ENCODE results near the gene CD68.
"Not testable (repeated sequence)": the region's sequence is repeated elsewhere in the genome, so short reads cannot be mapped to it uniquely, and the experiment has no call there.

CD68 gene

GRCh38 chr17:7615265-7615747 lies 35.9 kb downstream of the CD68 start:
- no peak for DNase-seq (ENCODE audit: extremely low spot score)
- ChIA-PET POLR2A (interaction anchor here (0.6 to 1.2 kb wide), 6 partner anchors 11 to 130 kb away, joined by 3 to 6 read pairs (median 4); partner anchors contain the start of genes MPDU1, POLR2A, SAT2 and TP53), CTCF (interaction anchor here (1.0 to 9.0 kb wide), 8 partner anchors 9 to 324 kb away, joined by 3 to 68 read pairs (median 5); partner anchors contain the start of genes SAT2, SHBG, TP53 and WRAP53)
- TF ChIP-seq, protein P1, sequence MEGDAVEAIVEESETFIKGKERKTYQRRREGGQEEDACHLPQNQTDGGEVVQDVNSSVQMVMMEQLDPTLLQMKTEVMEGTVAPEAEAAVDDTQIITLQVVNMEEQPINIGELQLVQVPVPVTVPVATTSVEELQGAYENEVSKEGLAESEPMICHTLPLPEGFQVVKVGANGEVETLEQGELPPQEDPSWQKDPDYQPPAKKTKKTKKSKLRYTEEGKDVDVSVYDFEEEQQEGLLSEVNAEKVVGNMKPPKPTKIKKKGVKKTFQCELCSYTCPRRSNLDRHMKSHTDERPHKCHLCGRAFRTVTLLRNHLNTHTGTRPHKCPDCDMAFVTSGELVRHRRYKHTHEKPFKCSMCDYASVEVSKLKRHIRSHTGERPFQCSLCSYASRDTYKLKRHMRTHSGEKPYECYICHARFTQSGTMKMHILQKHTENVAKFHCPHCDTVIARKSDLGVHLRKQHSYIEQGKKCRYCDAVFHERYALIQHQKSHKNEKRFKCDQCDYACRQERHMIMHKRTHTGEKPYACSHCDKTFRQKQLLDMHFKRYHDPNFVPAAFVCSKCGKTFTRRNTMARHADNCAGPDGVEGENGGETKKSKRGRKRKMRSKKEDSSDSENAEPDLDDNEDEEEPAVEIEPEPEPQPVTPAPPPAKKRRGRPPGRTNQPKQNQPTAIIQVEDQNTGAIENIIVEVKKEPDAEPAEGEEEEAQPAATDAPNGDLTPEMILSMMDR (IDR thresholded peaks at IDR 0.05; ENCODE audit: control extremely low read depth, extremely low read depth, low read depth, missing control alignments): no peak

- TF ChIP-seq, protein P1 (IDR thresholded peaks at IDR 0.05; ENCODE audit: control extremely low read depth, extremely low read depth, low read depth, missing control alignments): no peak
- ChIA-PET POLR2A (no interaction called here), CTCF (interaction anchor here (0.8 to 9.0 kb wide), 2 partner anchors 12 to 69 kb away, joined by 3 to 68 read pairs; partner anchors contain the start of genes SAT2 and SHBG)
- DNase-seq (ENCODE audit: extremely low spot score): no peak
Observed at GRCh38 chr17:7618608-7619007, 39.2 kb downstream of the CD68 start.

GRCh38 chr17:7620835-7621234 lies 41.4 kb downstream of the CD68 start:
- ChIA-PET CTCF (interaction anchor here (2.2 kb wide), 1 partner anchor 106 kb away, joined by 6 read pairs; no protein-coding TSS in a partner anchor), POLR2A (no interaction called here)
- TF ChIP-seq, protein P1 (IDR thresholded peaks at IDR 0.05; ENCODE audit: control extremely low read depth, extremely low read depth, low read depth, missing control alignments): no peak
- no peak for DNase-seq (ENCODE audit: extremely low spot score)

DNA sequence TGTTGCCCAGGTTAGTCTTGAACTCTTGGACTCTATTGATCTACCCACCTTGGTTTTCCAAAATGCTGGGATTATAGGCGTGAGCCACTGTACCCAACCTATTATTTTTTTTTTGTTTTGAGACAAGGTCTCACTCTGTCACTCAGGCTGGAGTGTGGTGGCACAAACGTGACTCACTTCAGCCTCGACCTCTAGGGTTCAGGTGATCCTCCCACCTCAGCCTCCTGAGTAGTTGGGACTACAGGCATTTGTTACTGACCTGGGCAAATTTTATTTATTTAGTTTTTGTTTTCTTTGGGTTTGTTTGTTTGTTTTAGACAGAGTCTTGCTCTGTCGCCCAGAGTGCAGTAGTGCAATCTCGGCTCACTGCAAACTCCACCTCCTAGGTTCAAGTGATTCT lies 44.2 kb downstream of the CD68 start:
- no peak for DNase-seq (ENCODE audit: extremely low spot score)
- ChIA-PET POLR2A (no interaction called here), CTCF (interaction anchor here (1.3 to 1.5 kb wide), 2 partner anchors 9 kb away, joined by 4 to 5 read pairs; partner anchors contain the start of gene FXR2)
- TF ChIP-seq, protein P1 (IDR thresholded peaks at IDR 0.05; ENCODE audit: control extremely low read depth, extremely low read depth, low read depth, missing control alignments): no peak

DNA sequence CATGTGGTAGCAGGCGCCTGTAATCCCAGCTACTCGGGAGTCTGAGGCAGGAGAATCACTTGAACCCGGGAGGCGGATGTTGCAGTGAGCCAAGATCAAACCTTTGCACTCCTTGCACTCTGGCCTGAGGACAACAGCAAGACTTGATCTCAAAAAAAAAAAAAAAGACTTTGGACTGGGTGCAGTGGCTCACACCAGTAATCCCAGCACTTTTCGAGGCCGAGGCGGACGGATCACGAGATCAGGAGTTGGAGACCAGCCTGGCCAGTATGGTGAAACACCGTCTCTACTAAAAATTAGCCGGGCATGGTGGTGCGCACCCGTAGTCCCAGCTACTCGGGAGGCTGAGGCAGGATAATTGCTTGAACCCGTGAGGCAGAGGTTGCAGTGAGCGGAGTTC lies 46.3 kb downstream of the CD68 start:
- DNase-seq (ENCODE audit: extremely low spot score); POLR2A ChIA-PET: not testable (repeated sequence)
- CTCF ChIA-PET: interaction anchor here (4.3 to 9.5 kb wide), 2 partner anchors 11 to 63 kb away, joined by 31 to 68 read pairs; partner anchors contain the start of genes FXR2, TP53 and WRAP53

GRCh38 chr17:7626307-7626706 lies 46.9 kb downstream of the CD68 start:
- POLR2A ChIA-PET: interaction anchor here (0.7 to 1.0 kb wide), 2 partner anchors 24 to 61 kb away, joined by 4 to 5 read pairs; partner anchors contain the start of genes ATP1B2 and TP53
- TF ChIP-seq, protein P1 (IDR thresholded peaks at IDR 0.05; ENCODE audit: control extremely low read depth, extremely low read depth, low read depth, missing control alignments): no peak

DNA sequence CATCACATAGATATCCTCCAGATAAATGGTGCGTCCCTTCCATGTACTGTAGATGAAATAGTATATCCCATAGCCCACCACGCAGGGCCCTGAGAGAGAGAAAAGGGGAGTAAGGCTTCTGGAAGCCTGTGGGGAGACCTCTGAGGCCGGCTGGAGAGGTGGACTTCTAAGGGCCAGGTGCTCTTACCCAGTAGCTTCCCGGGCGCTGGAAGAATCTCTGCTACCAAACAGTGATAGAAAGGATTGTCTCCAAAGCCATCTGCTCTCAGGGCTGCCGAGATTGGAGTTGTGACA lies 47.5 kb downstream of the CD68 start:
- DNase-seq (ENCODE audit: extremely low spot score): no peak
- POLR2A ChIA-PET: interaction anchor here (1.0 to 1.5 kb wide), 3 partner anchors 24 to 142 kb away, joined by 5 to 9 read pairs (median 7); partner anchors contain the start of genes ATP1B2, POLR2A, TP53 and WRAP53
- CTCF ChIA-PET: interaction anchor here (1.3 to 9.5 kb wide), 3 partner anchors 12 to 61 kb away, joined by 3 to 68 read pairs (median 31); partner anchors contain the start of genes FXR2, SOX15, TP53 and WRAP53
- TF ChIP-seq, protein P1 (IDR thresholded peaks at IDR 0.05; ENCODE audit: control extremely low read depth, extremely low read depth, low read depth, missing control alignments): no peak

More at GRCh38 chr17:7626307-7626706, 46.9 kb downstream of the CD68 start:
- DNase-seq (ENCODE audit: extremely low spot score): no peak
- CTCF ChIA-PET: interaction anchor here (4.3 to 9.5 kb wide), 2 partner anchors 12 to 62 kb away, joined by 31 to 68 read pairs; partner anchors contain the start of genes FXR2, TP53 and WRAP53
